ENCODE measurements around the gene PYY.
"Not testable (repeated sequence)": the region's sequence is repeated elsewhere in the genome, so short reads cannot be mapped to it uniquely, and the experiment has no call there.

Gene PYY

DNA sequence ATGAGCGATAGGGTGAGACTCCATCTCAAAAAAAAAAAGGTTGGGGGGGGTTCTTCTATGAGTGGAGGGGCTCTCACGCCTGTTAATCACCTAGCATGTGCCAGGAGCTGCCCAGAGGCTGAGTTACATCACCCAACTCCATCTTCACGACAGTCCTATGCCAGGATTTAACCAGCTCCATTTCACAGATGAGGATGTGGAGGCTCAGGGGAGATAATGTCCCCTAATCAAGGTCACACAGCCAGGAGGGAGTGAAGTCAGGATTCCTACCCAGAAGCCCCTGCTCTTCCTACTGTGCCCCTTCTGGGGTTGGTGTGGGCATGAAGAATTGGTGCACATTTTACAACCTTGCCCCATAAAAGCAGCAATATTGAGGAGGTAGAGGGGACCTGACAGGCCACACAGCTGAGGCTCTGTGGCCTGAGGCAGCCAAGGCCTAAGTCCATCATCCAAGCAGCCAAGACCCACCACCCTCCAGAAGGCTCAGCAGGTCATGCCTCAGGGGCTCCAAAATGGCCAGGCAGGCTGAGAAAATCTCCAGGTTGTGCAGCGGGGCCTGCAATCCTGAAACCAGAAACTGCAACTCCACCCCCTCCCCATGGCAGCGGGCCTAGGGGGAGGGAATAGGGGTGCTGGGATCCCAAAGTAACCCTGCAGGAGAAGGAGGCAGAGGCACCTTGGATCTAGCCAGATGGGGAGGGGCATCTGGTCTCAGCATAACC lies 18.4 kb downstream of the PYY start:
- no peaks in the 10 kb centered on the region for H3K36me3 ChIP-seq (ENCODE audit: insufficient read depth, low read length)
- H3K9me3 ChIP-seq (ENCODE audit: low read length): no peaks in the 10 kb centered on the region
- no peaks in the 10 kb centered on the region for H3K4me1 ChIP-seq (ENCODE audit: insufficient read depth, low read length)
- H3K27me3 ChIP-seq (ENCODE audit: insufficient read depth, low read length): peaks cover 5% of the 10 kb centered on the region
- H3K4me3 ChIP-seq (ENCODE audit: low read length): no peak overlapping the region
- H2AFZ ChIP-seq (ENCODE audit: low read depth, low read length): no peak overlapping the region

DNA sequence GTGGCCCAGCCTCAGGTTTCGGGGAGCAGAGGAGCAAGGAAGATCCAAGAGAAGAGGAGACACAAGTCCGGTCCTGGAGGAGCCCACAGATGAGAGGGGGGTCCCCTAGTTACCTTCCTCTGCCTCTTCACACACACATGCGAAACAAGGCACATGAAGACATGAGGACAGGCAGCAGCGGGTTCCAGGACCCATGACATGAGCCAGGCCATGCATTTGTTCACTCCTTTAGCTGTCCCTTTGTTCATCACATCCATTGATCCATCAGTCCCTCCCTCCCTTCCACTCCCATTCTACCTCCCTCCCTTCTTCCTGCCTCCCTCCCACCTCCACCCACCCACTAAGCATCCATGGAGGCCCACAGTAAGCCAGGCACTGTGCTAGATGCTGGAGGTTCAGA lies 20.8 kb downstream of the PYY start:
- H3K4me1 ChIP-seq (ENCODE audit: insufficient read depth, low read length): no peaks in the 10 kb centered on the region
- H3K9me3 ChIP-seq (ENCODE audit: low read length): no peaks in the 10 kb centered on the region
- H3K27me3 ChIP-seq (ENCODE audit: insufficient read depth, low read length): peaks cover 15% of the 10 kb centered on the region
- H3K4me3 ChIP-seq (ENCODE audit: low read length): no peak overlapping the region
- H2AFZ ChIP-seq (ENCODE audit: low read depth, low read length): no peak overlapping the region
- no peaks in the 10 kb centered on the region for H3K36me3 ChIP-seq (ENCODE audit: insufficient read depth, low read length)

DNA sequence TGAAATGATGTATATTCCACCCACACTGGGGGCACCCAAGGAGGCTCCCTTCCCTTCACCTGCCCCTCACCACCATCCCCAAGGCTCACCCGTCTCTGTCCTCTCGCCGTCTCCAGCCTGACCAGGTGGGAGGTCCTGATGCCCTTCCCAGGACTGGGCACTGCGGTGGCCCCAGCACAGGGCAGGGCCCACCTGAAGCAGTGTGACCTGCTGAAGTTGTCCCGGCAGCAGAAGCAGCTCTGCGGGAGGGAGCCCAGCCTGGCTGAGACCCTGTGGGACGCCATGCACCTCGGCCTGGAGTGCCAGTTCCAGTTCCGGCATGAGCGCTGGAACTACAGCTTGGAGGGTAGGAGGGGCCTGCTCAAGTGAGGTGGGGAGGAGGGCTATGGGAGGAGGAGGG lies 21.4 kb downstream of the PYY start:
- no peak overlapping the region for H2AFZ ChIP-seq (ENCODE audit: low read depth, low read length)
- no peaks in the 10 kb centered on the region for H3K9me3 ChIP-seq (ENCODE audit: low read length)
- H3K27me3 ChIP-seq (ENCODE audit: insufficient read depth, low read length): peaks cover 18% of the 10 kb centered on the region
- H3K4me1 ChIP-seq (ENCODE audit: insufficient read depth, low read length): no peaks in the 10 kb centered on the region
- no peak overlapping the region for H3K4me3 ChIP-seq (ENCODE audit: low read length)
- H3K36me3 ChIP-seq (ENCODE audit: insufficient read depth, low read length): no peaks in the 10 kb centered on the region

DNA sequence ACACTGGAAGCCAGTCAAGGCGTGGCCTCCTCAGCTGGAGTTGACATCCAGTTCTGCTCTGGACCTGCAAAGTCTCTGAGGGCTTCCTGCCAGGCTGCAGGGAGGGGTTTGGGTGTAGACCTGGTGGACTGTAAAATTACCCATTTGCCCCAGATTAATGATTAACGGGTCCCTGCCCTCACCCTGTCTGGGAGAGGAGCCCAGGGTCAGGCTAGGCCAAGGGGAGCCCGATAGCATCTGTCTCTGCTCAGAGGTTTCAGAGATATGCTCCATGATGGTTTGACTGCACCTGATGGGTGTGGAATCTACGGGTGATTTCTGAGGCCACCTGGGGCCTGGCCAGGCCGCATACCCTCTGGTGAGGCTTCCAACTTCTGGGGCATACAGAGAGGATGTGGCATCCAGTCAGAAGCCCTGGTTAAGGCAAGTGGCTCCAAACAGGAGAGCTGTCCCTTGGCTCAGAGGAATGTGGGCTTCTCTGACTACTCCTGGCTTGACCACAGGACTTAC lies 22.6 kb downstream of the PYY start:
- Histone ChIP-seq H3K4me1 (ENCODE audit: insufficient read depth, low read length) (no peaks in the 10 kb centered on the region), H2AFZ (ENCODE audit: low read depth, low read length) (no peak overlapping the region), H3K27me3 (ENCODE audit: insufficient read depth, low read length) (peaks cover 27% of the 10 kb centered on the region), H3K9me3 (ENCODE audit: low read length) (no peaks in the 10 kb centered on the region), H3K4me3 (ENCODE audit: low read length) (no peak overlapping the region), H3K36me3 (ENCODE audit: insufficient read depth, low read length) (no peaks in the 10 kb centered on the region)

DNA sequence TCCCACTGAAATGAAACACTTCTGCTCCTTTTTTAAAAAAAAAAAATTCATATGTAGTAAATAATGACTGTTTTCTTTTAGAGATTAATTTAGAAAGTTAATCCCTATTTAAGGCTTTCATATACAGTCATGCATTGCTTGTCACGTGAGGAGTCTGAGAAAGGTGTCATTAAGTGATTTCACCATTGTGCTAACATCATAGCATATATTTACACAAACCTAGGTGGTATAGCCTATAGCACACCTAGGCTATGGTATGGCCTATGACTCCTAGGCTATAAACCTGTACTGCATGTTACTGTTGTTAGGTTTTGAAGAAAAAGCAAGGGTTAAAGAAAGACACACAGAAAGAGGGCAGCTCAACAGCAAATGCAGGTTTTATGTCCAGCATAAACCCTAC lies 25.1 kb downstream of the PYY start:
- H3K36me3 ChIP-seq (ENCODE audit: insufficient read depth, low read length): no peaks in the 10 kb centered on the region
- peaks cover 27% of the 10 kb centered on the region for H3K27me3 ChIP-seq (ENCODE audit: insufficient read depth, low read length)
- H3K4me3 ChIP-seq (ENCODE audit: low read length): no peak overlapping the region
- no peaks in the 10 kb centered on the region for H3K9me3 ChIP-seq (ENCODE audit: low read length)
- H2AFZ ChIP-seq (ENCODE audit: low read depth, low read length): no peak overlapping the region
- no peaks in the 10 kb centered on the region for H3K4me1 ChIP-seq (ENCODE audit: insufficient read depth, low read length)

DNA sequence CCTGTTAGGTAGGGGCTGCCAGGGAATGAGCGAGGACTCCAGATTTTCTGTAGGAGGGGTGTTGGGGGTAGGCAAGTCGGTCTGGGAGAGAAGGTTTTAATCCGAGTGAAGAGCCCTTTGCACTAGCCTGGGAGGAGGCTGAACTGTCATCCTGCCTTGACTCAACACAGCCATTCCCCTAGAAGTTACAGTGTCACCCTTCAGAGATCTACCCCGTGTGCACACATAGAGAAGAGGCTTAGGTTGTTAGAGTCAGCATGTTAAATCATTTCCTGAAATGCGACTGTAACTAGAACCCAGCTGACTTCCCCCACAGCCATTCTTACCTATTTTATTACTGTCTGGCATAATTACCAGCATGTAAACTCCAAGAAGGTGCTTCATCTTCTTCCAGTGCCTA lies 25.8 kb downstream of the PYY start:
- H3K27me3 ChIP-seq (ENCODE audit: insufficient read depth, low read length): peaks cover 24% of the 10 kb centered on the region
- H3K9me3 ChIP-seq (ENCODE audit: low read length); H2AFZ ChIP-seq (ENCODE audit: low read depth, low read length); H3K4me1 ChIP-seq (ENCODE audit: insufficient read depth, low read length); H3K36me3 ChIP-seq (ENCODE audit: insufficient read depth, low read length); H3K4me3 ChIP-seq (ENCODE audit: low read length): not testable (repeated sequence)

DNA sequence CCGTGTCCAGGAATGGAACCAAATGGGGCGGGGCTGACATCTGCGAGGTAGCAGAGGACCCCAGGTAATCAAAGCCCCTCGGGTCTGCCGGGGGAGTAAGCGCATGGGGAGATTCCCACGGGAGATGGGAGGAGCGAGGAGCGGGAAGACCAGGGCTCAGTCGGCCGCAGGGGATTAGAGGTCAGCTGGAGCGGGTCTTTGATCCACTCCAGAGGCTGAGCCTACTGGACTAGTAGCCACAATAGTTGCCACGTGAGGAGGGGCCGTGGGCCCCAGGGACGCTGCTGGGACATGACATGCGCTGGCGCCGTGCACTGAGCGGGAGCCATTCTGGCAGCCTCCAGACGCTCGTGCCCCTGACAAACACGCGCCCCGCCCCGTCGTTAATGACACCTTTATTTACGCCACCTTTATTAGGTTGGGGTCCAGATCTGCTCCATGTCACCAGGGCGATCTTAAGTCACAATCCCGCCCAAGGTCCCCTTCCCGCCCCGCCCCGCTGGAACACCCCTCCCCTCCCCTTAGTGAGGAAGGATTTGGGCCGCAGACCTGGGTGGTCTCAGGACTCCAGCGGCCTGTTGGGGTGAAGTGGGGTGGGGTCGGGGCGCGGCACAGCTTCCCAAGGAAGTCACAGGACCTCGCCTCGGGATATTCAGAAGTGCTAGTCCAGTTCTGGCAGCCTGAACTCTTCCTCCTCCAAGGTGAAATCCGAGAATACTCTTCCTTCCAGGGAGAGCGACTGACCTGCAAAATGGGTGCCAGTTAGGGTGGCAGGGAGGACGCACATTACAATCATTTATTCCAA lies 26.5 kb downstream of the PYY start:
- no peaks in the 10 kb centered on the region for H3K36me3 ChIP-seq (ENCODE audit: insufficient read depth, low read length)
- H2AFZ ChIP-seq (ENCODE audit: low read depth, low read length): no peak overlapping the region
- no peak overlapping the region for H3K4me3 ChIP-seq (ENCODE audit: low read length)
- peaks cover 22% of the 10 kb centered on the region for H3K27me3 ChIP-seq (ENCODE audit: insufficient read depth, low read length)
- H3K4me1 ChIP-seq (ENCODE audit: insufficient read depth, low read length): no peaks in the 10 kb centered on the region
- H3K9me3 ChIP-seq (ENCODE audit: low read length): no peaks in the 10 kb centered on the region

DNA sequence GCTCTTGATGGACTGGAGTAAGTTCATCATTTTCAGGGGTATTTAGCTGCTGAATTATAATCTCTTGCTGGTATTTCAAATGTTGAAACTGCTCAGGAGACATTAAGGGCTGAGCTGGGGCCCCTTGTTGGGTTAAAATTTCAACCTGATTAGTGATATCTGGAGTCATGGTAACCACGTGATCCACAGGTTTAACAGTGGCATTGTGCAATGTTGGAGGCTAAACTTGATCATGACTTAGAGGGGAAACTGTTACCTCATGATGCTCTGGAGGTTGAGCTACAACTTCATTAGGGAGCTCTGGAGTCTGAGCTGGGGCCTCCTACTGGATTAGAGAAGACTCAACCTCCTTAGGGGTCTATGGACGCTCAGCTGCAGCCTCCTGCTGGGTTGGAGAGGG lies 29.2 kb downstream of the PYY start:
- no peaks in the 10 kb centered on the region for H3K9me3 ChIP-seq (ENCODE audit: low read length)
- no peaks in the 10 kb centered on the region for H3K36me3 ChIP-seq (ENCODE audit: insufficient read depth, low read length)
- no peak overlapping the region for H3K4me3 ChIP-seq (ENCODE audit: low read length)
- H3K27me3 ChIP-seq (ENCODE audit: insufficient read depth, low read length): peaks cover 26% of the 10 kb centered on the region
- H2AFZ ChIP-seq (ENCODE audit: low read depth, low read length): no peak overlapping the region
- no peaks in the 10 kb centered on the region for H3K4me1 ChIP-seq (ENCODE audit: insufficient read depth, low read length)

DNA sequence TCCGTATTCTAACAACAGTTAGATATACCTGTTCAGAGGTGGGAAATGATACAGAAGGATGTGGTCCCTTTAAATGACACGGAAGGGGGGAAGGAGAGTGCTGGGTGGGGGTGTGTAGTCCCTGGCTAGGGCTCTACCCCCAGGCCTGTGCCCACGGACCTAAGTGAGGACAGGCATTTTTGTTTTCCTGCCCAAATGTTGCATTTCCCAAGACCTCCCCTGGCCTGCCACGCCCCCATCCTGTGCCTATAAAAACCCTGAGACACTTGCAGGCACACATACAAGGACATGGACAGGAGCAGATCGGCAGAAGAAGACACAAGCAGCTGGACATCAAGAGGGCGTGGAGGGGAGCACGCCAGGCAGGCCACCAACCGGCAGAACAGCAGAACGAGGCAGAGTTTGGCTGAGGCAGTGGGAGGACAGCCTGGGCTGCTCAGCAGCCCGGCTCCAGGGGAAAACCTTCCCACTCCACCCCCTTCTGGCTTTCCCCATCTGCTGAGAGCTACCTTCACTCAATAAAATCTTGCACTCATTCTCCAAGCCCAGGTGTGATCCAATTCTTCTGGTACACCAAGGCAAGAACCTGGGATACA lies 33.1 kb downstream of the PYY start:
- Histone ChIP-seq H3K27me3 (ENCODE audit: insufficient read depth, low read length) (peaks cover 22% of the 10 kb centered on the region), H2AFZ (ENCODE audit: low read depth, low read length) (no peak overlapping the region), H3K4me3 (ENCODE audit: low read length) (no peak overlapping the region), H3K4me1 (ENCODE audit: insufficient read depth, low read length) (no peaks in the 10 kb centered on the region), H3K36me3 (ENCODE audit: insufficient read depth, low read length) (no peaks in the 10 kb centered on the region), H3K9me3 (ENCODE audit: low read length) (peaks cover 2% of the 10 kb centered on the region)

DNA sequence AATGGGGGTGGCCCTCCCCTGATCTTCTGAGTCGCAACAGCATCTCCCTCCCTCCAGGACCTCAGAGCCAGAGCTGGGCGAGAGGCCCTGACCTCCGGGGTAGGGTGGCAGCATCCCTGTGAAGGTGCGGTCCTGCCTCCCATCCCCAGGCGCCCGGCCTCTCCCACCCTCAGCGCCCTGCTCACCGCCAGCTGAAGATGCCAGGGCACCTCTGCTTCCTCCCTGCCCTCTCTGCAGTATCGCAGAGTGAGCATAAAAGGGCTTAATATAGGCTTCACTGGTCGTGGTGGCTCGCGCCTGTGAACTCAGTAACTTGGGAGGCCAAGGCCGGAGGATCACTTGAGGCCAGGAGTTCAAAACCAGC lies 35.7 kb downstream of the PYY start:
- Histone ChIP-seq H3K36me3 (ENCODE audit: insufficient read depth, low read length) (no peaks in the 10 kb centered on the region), H3K9me3 (ENCODE audit: low read length) (peaks cover 2% of the 10 kb centered on the region), H3K4me1 (ENCODE audit: insufficient read depth, low read length) (no peaks in the 10 kb centered on the region), H3K4me3 (ENCODE audit: low read length) (no peak overlapping the region), H3K27me3 (ENCODE audit: insufficient read depth, low read length) (peaks cover 36% of the 10 kb centered on the region), H2AFZ (ENCODE audit: low read depth, low read length) (no peak overlapping the region)

DNA sequence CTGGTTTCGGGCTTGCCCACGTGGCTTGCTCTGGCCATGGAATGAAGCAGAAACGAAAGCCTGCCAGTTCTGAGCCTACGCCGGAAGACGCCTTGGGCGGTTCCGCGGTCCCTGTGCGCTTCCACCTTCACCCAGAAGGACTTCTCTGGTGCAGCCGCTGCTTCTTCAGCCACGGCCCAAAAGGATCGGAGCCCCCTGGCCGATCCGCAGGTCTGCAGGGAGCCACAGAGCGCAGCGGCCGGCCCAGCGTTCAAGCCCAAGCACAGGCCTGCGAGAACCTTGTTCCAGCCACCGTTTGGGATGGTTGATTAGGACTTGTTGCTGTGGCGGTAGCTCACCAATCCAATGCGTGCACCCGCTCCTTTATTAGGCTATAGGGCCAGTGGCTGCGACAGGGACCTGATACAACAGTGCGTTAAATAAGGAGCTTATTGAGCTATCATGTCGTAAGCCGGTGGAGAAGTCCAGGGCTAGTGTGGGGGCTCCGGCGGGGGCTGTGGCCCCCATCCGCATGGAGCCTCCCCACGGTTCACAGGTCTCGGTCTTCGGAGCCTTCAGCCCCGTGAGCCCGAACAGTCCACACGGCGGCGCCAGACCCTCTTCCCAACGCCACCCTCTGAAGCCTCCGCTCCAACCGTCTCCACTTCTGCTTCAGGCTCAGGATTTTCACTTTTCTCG lies 36.3 kb downstream of the PYY start:
- no peak overlapping the region for H3K4me3 ChIP-seq (ENCODE audit: low read length)
- H3K36me3 ChIP-seq (ENCODE audit: insufficient read depth, low read length): no peaks in the 10 kb centered on the region
- H2AFZ ChIP-seq (ENCODE audit: low read depth, low read length): no peak overlapping the region
- H3K27me3 ChIP-seq (ENCODE audit: insufficient read depth, low read length): peaks cover 38% of the 10 kb centered on the region
- H3K9me3 ChIP-seq (ENCODE audit: low read length): peaks cover 2% of the 10 kb centered on the region
- no peaks in the 10 kb centered on the region for H3K4me1 ChIP-seq (ENCODE audit: insufficient read depth, low read length)

DNA sequence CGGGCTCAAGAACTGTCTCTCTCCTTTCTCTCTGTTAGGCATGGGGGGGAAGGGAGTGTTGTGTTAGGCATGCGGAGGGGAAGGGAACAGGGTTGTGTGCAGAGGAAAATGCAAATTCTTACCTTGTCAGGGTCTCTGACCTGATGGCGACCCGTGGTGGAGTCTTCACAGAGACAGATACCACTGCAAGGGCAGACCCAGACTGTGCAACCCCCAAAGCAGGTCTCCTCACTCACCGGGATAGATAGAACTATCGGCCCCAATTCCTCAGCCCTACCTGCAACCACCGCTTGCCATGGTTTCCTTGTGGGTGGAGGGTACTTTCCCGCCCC lies 36.8 kb downstream of the PYY start:
- Histone ChIP-seq H3K4me1 (ENCODE audit: insufficient read depth, low read length) (no peaks in the 10 kb centered on the region), H3K27me3 (ENCODE audit: insufficient read depth, low read length) (peaks cover 41% of the 10 kb centered on the region), H2AFZ (ENCODE audit: low read depth, low read length) (no peak overlapping the region), H3K4me3 (ENCODE audit: low read length) (no peak overlapping the region), H3K9me3 (ENCODE audit: low read length) (peaks cover 2% of the 10 kb centered on the region), H3K36me3 (ENCODE audit: insufficient read depth, low read length) (no peaks in the 10 kb centered on the region)

DNA sequence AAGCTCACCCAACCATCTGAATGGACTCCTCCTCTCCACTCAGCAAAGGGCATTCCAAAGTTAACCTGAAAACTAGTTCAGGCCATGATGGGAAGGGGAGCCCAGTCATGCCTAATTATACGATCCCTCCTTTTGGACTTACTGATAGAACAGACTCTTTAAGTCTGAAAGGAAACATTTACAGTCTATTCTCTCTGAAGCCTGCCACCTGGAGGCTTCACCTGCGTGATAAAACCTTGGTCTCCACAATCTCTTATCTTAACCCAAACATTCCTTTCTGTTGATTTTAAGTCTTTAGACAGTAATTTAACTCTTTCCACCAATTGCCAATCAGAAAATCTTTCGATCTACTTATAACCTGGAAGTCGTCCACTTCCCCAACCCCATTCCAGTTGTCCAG lies 37.4 kb downstream of the PYY start:
- no peak overlapping the region for H2AFZ ChIP-seq (ENCODE audit: low read depth, low read length)
- H3K4me1 ChIP-seq (ENCODE audit: insufficient read depth, low read length): no peaks in the 10 kb centered on the region
- H3K36me3 ChIP-seq (ENCODE audit: insufficient read depth, low read length): no peaks in the 10 kb centered on the region
- H3K4me3 ChIP-seq (ENCODE audit: low read length): no peak overlapping the region
- peaks cover 47% of the 10 kb centered on the region for H3K27me3 ChIP-seq (ENCODE audit: insufficient read depth, low read length)
- peaks cover 2% of the 10 kb centered on the region for H3K9me3 ChIP-seq (ENCODE audit: low read length)
